GM18520 (cell line): ENCODE results near the gene SRRD.
A peak's percentile ranks its signal among the peaks of the same experiment; 100 is the strongest.
"Not testable (repeated sequence)": the region's sequence is repeated elsewhere in the genome, so short reads cannot be mapped to it uniquely, and the experiment has no call there.

Experiments used
- ATAC-seq: cut with Tn5 transposase; IDR thresholded peaks from one replicate; pipeline ENCODE4 v1.9.1; 2021; ENCODE audit not compliant: unreplicated experiment

SRRD gene

DNA sequence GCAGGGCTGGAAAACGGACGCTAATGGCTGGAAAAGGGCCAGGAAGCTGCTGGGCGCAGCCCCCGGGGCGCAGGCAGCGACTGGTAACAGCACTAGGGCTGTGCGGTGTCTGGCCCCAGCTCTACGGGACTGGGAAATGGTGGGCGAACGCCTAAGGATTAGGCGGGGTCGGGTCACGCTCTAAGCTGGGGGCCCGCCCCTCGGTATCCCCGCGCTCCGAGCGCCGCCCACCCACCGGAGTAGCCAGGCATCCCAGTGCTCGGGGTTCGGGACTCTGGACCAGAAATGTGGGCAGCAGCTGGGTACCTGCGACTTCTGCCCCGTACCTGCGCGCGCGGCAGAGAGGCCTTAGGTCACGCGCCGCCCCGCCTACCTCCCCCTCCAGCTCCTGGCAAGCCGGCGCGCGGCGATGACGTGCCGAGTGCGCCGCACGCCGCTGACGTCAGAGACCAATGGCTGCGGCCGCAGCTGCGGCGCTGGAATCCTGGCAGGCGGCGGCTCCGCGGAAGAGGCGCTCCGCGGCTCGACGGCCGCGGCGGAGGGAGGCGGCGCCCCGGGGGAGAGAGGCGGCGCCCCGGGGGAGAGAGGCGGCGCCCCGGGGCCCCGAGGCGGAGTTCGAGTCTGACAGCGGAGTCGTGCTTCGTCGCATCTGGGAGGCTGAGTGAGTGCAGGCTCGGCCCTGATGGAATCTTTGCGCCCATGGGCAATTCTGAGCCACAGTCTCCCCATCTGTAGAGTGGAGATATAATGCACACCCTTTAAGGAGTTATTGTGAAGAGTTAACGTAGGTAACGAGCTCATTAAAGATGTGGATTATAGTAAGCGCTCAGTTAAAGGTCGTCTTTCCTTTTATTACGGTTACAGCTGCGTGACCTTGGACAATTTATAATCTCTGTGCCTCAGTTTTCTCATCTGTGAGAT lies at the start of gene SRRD, which contains the start of gene HPS4:
SRRD (plus strand) TSS at position 439 of the 921 bp plus-strand sequence; CDS start at position 453, 14 bp downstream.
HPS4 (minus strand) TSS at position 345 of the 921 bp plus-strand sequence. CDS start 2,021 bp downstream, outside the sequence.
- peak; percentile 60 for ATAC-seq

DNA sequence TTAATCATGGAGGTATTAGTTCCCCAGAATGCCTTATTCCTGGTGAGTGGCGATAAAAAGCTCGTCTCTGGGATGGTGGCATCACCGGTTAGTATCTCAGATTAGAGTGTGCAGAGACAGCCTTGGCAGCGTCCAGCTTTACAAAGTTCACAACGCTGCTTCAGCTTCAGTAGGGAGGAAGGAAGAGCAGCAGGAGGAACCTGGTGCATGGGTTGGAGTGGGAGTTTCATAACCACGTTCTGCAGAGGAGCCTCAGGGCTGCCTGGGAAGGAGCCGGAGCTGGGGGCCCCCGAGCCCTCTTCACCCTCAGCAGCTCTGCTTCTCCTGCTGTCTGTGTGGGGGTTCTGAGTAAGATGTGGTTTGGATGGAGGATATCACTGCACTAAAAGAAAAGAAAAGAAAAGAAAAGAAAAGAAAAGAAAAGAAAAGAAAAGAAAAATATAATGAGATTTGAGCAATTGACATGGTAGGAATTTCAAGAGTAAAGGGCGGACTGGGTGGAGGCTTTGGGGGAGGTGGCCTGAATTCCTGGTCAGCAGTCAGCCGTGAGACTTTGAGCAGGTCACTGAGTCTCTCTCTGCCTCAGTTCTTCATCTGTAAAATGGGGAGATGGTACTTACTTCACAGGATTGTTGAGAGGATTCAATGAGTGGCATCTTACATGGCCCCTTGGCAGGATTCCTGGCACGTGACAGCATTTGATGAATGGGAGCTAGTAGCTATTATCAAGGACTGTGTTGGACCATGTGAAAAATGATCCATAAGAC lies 48.2 kb upstream of the SRRD start:
- no peak for ATAC-seq

- ATAC-seq = no peak
Observed at GRCh38 chr22:26436903-26437515, 46.7 kb upstream of the SRRD start.

- no peak for ATAC-seq
Observed at GRCh38 chr22:26437694-26438392, 45.8 kb upstream of the SRRD start.

DNA sequence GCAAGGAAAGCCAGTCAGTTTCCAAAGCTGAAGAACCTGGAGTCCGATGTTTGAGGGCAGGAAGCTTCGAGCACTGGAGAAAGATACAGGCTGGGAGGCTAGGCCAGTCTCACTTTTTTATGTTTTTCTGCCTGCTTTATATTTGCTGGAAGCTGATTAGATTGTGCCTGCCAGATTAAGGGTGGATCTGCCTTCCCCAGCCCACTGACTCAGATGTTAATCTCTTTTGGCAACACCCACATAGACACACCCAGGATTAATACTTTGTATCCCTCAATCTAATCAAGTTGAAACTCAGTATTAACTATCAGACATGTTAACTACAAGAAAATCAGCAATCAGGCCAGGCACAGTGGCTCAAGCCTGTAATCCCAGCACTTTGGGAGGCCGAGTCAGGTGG lies 44.9 kb upstream of the SRRD start:
- ATAC-seq = not testable (repeated sequence)

- ATAC-seq = no peak
Observed at GRCh38 chr22:26439559-26439958, 44.1 kb upstream of the SRRD start.

DNA sequence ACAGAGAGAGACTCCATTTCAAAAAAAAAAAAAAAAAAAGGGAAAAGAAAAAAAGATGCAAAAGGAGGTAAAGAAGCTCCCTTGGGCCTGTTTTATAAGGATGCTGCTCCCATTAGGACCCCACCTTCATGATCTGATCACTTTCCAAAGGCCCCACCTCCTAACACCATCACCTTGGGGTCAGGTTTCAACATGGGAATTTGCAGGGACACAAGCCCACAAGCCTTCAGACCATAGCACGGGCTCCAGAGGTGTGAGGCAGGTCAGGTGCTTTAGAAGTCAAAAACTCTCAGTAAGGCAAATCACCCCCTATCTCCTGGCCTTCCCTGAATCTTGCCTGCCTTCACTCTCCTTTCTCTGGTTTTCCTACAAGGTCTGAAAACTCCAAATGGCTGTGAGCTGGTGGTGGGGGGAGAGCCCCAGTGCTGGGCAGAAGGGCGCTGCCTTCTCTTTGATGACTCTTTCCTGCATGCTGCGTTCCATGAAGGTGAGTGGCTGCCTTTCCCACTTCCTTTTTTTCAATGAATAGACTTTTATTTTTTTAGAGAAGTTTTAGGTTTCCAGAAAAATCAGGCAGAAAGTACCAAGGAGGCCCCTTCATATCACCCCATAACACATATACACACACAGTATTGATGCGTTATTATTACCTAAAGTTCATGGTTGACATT lies 41.5 kb upstream of the SRRD start:
- no peak for ATAC-seq

DNA sequence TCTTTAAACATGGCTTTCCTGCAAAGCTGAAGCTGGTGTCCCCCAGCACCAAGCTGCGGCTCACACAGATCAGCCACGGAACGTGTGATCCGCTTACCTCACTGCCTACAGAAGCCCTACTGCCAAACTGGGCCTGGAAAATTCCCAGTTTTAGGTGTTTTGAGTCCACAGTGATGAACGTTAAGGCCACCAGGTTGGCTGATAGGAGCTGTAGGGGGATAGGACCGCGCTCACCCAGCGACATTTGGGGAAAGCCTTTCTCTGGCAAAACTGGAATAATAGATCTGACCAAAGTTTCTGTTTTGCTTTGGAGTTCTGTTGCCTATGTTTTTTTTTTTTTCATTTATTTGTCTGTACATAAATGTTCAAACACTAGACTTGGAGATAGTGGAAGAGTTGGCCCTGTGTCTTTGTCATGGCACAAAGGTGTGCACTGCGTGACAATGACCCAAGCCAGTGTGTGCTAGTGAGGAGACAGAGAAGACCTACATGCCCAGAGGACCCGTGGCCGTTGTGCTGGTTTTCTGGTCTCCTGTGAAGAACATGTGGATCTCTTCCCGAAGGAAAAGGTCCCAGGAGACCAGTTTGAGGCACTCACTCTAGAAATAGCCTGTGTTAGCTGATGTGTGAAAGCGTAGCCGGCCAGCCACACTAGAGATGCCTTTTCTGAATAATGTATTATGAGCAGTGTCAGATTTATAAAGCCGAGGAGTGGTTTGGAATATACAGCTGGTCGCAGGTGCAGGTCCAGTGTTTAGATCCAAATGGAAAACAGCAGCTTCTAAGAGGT lies 39.6 kb upstream of the SRRD start:
- ATAC-seq = no peak

GRCh38 chr22:26444777-26445176 lies 38.9 kb upstream of the SRRD start:
- ATAC-seq = no peak

- ATAC-seq = no peak
Observed at GRCh38 chr22:26445577-26446275, 38.0 kb upstream of the SRRD start.

DNA sequence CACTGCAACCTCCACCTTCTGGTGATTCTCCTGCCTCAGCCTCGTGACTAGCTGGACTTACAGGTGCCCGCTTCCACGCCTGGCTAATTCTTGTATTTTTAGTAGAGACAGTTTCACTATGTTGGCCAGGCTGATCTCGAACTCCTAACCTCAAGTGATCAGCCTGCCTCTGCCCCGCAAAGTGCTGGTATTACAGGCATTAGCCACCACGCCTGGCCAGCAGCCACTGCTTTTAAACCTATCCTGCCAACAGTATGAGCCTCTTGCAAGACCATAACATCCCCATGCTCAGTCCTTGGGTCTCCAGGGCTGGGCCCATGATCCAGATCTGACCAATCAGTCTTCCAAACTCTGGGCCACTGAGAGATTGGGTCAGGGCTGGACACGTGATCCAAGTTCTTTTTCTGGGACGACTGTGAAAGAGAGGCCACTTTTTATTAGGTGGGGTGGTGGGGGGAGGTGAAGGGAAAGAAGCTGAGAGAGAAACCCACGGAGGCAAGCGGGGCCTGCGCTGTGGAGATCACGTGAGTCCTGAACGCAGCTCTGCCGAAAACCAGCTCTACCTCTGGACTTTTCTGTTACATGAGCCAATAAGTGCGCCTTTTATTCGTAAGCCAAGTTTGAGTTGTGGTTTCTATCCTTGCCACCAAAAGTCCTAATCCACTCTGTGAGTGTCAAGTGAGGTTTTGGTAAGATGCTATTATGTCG lies 36.7 kb upstream of the SRRD start:
- no peak for ATAC-seq

GRCh38 chr22:26447584-26448329 lies 35.9 kb upstream of the SRRD start:
- ATAC-seq = no peak

GRCh38 chr22:26448334-26448733 lies 35.3 kb upstream of the SRRD start:
- no peak for ATAC-seq

DNA sequence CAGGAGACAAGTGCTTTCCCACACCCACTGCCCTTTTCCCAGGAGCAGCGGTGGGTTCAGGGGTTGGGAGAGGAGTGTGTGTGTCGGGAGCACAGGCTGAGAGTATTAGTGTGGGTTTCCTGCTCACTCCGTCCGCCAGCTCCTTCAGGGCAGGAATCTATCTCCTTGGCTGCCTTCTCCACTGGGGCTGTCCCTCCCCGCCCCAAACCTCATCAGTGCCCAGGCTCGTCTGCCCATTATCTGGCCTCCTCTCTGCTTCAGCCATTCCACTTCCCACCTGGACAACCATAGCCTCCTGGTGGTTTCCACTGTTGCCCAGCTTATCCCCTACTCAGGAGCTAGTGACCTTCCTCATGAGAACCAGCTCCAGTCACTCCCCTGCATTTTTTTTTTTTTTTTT lies 34.7 kb upstream of the SRRD start:
- no peak for ATAC-seq

DNA sequence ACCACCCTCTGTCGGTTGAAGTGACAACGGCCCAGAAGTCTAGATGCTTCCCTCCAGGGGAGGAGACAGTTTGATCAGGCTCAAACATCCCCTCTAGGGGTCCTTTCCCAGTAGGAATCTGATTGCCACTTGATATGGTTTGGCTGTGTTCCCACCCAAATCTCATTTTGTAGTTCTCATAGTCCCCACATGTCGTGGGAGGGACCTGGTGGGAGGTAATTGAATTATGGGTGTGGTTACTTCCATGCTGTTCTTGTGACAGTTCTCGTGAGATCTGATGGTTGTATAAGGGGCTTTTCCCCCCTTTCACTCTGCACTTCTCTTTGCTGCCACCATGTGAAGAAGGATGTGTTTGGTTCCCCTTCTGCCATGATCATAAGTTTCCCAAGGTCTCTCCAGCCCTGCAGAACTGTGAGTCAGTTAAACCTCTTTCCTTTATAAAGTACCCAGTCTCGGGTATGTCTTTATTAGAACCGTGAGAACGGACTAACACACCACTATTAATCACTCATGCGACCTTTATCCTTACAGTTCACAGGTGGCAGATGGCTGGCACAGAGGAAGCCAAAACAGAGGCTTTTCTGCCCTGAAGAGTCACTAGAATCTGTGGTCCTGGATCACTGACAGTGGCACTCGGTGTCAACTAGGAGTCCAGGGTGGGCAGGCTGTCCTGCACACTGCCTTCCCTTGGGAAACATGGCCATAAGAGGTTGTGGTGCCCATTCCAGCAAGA lies 33.1 kb upstream of the SRRD start:
- no peak for ATAC-seq

- no peak for ATAC-seq
Observed at GRCh38 chr22:26452236-26453016, 31.3 kb upstream of the SRRD start.
